Measurements from ENCODE around the gene FBN2.

The FBN2 gene

GRCh38 chr5:128522336-128522735 is 15.7 kb downstream of the FBN2 start:
- H3K4me2 ChIP-seq (ENCODE audit: insufficient read depth, low read length), result no peak overlapping the region
- H3K4me1 ChIP-seq (ENCODE audit: insufficient read depth, low read length), result no peaks in the 10 kb centered on the region
- H2AFZ ChIP-seq (ENCODE audit: low read depth, low read length), result no peak overlapping the region
- no peaks in the 10 kb centered on the region for H3K27me3 ChIP-seq (ENCODE audit: insufficient read depth, low read length, poor library complexity)
- H3K4me3 ChIP-seq (ENCODE audit: low read depth in 1 of 2, low read length in 2 of 2), result no peak overlapping the region
- no peaks in the 10 kb centered on the region for H3K36me3 ChIP-seq (ENCODE audit: insufficient read depth, low read length)
- DNase-seq (no peak), ATAC-seq (ENCODE audit: insufficient read depth, low read depth) (no peak)
- H4K20me1 ChIP-seq (ENCODE audit: insufficient read depth, low read length), result no peaks in the 10 kb centered on the region
- TF ChIP-seq EZH2 (IDR thresholded peaks at IDR 0.05; ENCODE audit: borderline replicate concordance, low read depth, low read length, severe bottlenecking), result no peak
- TF ChIP-seq, protein P1, sequence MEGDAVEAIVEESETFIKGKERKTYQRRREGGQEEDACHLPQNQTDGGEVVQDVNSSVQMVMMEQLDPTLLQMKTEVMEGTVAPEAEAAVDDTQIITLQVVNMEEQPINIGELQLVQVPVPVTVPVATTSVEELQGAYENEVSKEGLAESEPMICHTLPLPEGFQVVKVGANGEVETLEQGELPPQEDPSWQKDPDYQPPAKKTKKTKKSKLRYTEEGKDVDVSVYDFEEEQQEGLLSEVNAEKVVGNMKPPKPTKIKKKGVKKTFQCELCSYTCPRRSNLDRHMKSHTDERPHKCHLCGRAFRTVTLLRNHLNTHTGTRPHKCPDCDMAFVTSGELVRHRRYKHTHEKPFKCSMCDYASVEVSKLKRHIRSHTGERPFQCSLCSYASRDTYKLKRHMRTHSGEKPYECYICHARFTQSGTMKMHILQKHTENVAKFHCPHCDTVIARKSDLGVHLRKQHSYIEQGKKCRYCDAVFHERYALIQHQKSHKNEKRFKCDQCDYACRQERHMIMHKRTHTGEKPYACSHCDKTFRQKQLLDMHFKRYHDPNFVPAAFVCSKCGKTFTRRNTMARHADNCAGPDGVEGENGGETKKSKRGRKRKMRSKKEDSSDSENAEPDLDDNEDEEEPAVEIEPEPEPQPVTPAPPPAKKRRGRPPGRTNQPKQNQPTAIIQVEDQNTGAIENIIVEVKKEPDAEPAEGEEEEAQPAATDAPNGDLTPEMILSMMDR (IDR thresholded peaks at IDR 0.05; ENCODE audit: borderline replicate concordance, extremely low read depth, low read length, poor library complexity, severe bottlenecking), result no peak
- no peak overlapping the region for H3K27ac ChIP-seq (ENCODE audit: low read length)
- H3K9me3 ChIP-seq (ENCODE audit: insufficient read depth, low read length, severe bottlenecking), result no peaks in the 10 kb centered on the region
- no peaks in the 10 kb centered on the region for H3K79me2 ChIP-seq (ENCODE audit: insufficient read depth, low read length)
- H3K9ac ChIP-seq (ENCODE audit: low read depth, low read length), result no peak overlapping the region

DNA sequence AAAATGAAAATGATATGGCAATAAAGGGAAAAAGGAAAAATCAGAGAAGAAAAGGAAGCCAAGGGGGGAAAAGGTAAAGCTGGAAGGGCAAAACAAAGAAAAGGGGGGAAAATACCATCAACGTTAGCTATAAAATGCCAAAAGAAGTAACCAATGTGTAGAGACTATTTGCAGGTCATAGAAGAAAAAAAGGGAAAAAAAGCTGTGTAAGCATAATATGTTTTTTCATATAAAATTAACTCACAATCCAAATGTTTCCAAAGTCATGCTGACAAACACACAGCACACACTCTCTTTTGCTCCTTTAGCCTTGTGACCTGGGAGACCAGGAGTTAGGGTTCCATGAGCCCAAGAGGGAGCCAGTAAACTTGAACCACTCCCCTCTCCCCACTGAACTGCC is 18.2 kb downstream of the FBN2 start:
- H3K4me2 ChIP-seq (ENCODE audit: insufficient read depth, low read length), result no peak overlapping the region
- no peaks in the 10 kb centered on the region for H3K79me2 ChIP-seq (ENCODE audit: insufficient read depth, low read length)
- no peaks in the 10 kb centered on the region for H3K9me3 ChIP-seq (ENCODE audit: insufficient read depth, low read length, severe bottlenecking)
- H3K9ac ChIP-seq (ENCODE audit: low read depth, low read length), result no peak overlapping the region
- DNase-seq (no peak), ATAC-seq (ENCODE audit: insufficient read depth, low read depth) (no peak)
- no peak overlapping the region for H2AFZ ChIP-seq (ENCODE audit: low read depth, low read length)
- H3K4me1 ChIP-seq (ENCODE audit: insufficient read depth, low read length), result no peaks in the 10 kb centered on the region
- no peak overlapping the region for H3K4me3 ChIP-seq (ENCODE audit: low read depth in 1 of 2, low read length in 2 of 2)
- H3K27me3 ChIP-seq (ENCODE audit: insufficient read depth, low read length, poor library complexity), result no peaks in the 10 kb centered on the region
- H3K27ac ChIP-seq (ENCODE audit: low read length), result no peak overlapping the region
- no peak for TF ChIP-seq EZH2 (IDR thresholded peaks at IDR 0.05; ENCODE audit: borderline replicate concordance, low read depth, low read length, severe bottlenecking)
- TF ChIP-seq, protein P1 (IDR thresholded peaks at IDR 0.05; ENCODE audit: borderline replicate concordance, extremely low read depth, low read length, poor library complexity, severe bottlenecking), result no peak
- H3K36me3 ChIP-seq (ENCODE audit: insufficient read depth, low read length), result no peaks in the 10 kb centered on the region
- no peaks in the 10 kb centered on the region for H4K20me1 ChIP-seq (ENCODE audit: insufficient read depth, low read length)

- TF ChIP-seq EZH2 (IDR thresholded peaks at IDR 0.05; ENCODE audit: borderline replicate concordance, low read depth, low read length, severe bottlenecking), result no peak
- TF ChIP-seq, protein P1 (IDR thresholded peaks at IDR 0.05; ENCODE audit: borderline replicate concordance, extremely low read depth, low read length, poor library complexity, severe bottlenecking), result no peak
Observed at GRCh38 chr5:128516978-128517377, 21.1 kb downstream of the FBN2 start.

GRCh38 chr5:128513806-128514205 is 24.2 kb downstream of the FBN2 start:
- no peak for TF ChIP-seq EZH2 (IDR thresholded peaks at IDR 0.05; ENCODE audit: borderline replicate concordance, low read depth, low read length, severe bottlenecking)
- TF ChIP-seq, protein P1 (IDR thresholded peaks at IDR 0.05; ENCODE audit: borderline replicate concordance, extremely low read depth, low read length, poor library complexity, severe bottlenecking), result no peak
- Histone ChIP-seq H3K27me3 (ENCODE audit: insufficient read depth, low read length, poor library complexity) (no peaks in the 10 kb centered on the region), H3K4me2 (ENCODE audit: insufficient read depth, low read length) (no peak overlapping the region), H3K79me2 (ENCODE audit: insufficient read depth, low read length) (no peaks in the 10 kb centered on the region), H3K9me3 (ENCODE audit: insufficient read depth, low read length, severe bottlenecking) (no peaks in the 10 kb centered on the region), H4K20me1 (ENCODE audit: insufficient read depth, low read length) (no peaks in the 10 kb centered on the region), H3K9ac (ENCODE audit: low read depth, low read length) (no peak overlapping the region), H3K4me3 (ENCODE audit: low read depth in 1 of 2, low read length in 2 of 2) (no peak overlapping the region), H2AFZ (ENCODE audit: low read depth, low read length) (no peak overlapping the region), H3K4me1 (ENCODE audit: insufficient read depth, low read length) (no peaks in the 10 kb centered on the region), H3K27ac (ENCODE audit: low read length) (no peak overlapping the region), H3K36me3 (ENCODE audit: insufficient read depth, low read length) (no peaks in the 10 kb centered on the region)
- DNase-seq (no peak), ATAC-seq (ENCODE audit: insufficient read depth, low read depth) (no peak)

More at GRCh38 chr5:128516978-128517377, 21.1 kb downstream of the FBN2 start:
- H3K4me1 ChIP-seq (ENCODE audit: insufficient read depth, low read length), result no peaks in the 10 kb centered on the region
- no peak overlapping the region for H3K4me3 ChIP-seq (ENCODE audit: low read depth in 1 of 2, low read length in 2 of 2)
- H3K27me3 ChIP-seq (ENCODE audit: insufficient read depth, low read length, poor library complexity), result no peaks in the 10 kb centered on the region
- H2AFZ ChIP-seq (ENCODE audit: low read depth, low read length), result no peak overlapping the region
- no peaks in the 10 kb centered on the region for H3K9me3 ChIP-seq (ENCODE audit: insufficient read depth, low read length, severe bottlenecking)
- no peaks in the 10 kb centered on the region for H3K79me2 ChIP-seq (ENCODE audit: insufficient read depth, low read length)
- ATAC-seq (ENCODE audit: insufficient read depth, low read depth) (no peak), DNase-seq (no peak)
- H4K20me1 ChIP-seq (ENCODE audit: insufficient read depth, low read length), result no peaks in the 10 kb centered on the region
- no peaks in the 10 kb centered on the region for H3K36me3 ChIP-seq (ENCODE audit: insufficient read depth, low read length)
- H3K9ac ChIP-seq (ENCODE audit: low read depth, low read length), result no peak overlapping the region
- no peak overlapping the region for H3K4me2 ChIP-seq (ENCODE audit: insufficient read depth, low read length)
- no peak overlapping the region for H3K27ac ChIP-seq (ENCODE audit: low read length)

All from DND-41 (cell line).